M059J (cell line): ENCODE data around the gene GMPR. TPM values are rescaled to one million over a fixed set of nuclear protein-coding genes. Genes with fewer than 3 reads are reported as not detected.

Source experiments
- DNase-seq: peaks from one replicate; pipeline ENCODE4 v3.0.0-alpha.2; 2012; ENCODE audit warnings: low read depth
- total RNA-seq: library from RNA; depleted of rRNA; stranded (reverse); fragments of >200 nt; shearing (Covaris generic); gene quantifications from 2 replicates; pipeline ENCODE4 v1.2.3, GENCODE V29; 2014; rRNA removed

The GMPR gene
- total RNA-seq, 1 experiment from 2014 or later = 92.2 TPM

DNA sequence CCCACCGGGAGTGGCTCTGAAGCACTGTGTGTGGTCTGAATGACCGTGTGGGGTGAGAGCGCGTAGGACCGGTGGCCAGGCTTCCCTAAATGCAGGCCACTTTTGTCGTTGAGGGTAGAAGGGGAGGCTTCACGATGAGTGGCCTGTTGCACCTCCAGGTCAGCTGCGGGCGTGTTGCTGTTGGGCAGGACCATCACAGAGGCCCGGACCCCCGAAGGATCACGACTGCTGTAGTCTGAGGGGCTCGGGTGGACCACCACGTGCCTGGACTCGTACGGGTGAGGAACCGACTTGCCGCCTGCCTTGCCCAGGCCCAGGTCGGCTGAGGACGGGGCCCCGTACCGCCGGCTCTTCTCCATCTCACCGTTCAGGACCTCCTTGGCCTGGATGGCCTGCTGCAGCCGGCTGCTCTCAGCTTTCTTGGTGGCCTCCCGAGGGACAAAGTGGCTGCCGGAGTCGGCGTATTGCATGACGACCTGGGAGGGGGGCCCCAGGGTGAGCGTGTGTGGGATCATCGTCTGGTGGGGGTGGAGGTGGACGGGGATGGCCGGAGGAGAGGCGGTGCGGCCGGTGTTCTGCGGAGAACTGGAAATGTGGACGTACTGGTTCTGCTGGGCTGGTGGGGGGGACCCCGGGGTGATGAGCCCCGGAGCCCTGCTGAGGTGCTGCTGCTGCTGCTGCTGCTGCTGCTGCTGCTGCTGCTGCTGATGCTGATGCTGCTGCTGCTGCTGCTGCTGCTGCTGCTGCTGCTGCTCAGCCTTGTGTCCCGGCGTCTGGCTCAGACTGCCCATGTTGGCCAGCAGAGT is 88.8 kb downstream of the GMPR start:
- DNase-seq = no peak

GRCh38 chr6:16327777-16328325 is 89.5 kb downstream of the GMPR start:
- DNase-seq = no peak

DNA sequence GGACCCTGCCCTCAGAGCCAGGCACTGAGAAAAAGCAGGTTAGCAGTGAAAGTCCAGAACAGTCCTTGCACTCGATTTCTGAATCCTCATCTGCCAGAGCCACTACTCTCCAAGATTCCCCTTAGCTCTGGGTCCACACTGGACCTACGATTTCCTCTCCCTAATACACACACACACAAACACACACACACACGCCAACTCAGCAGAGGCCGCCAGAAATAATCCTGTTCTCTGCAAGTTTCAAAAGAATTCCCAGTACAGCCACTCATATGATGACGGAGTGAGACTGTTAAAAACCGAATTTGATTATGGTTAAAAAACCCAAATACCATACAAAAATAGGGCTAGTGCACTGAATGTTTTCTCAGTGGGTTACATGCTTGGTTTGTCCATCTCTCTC is 90.8 kb downstream of the GMPR start:
- no peak for DNase-seq

DNA sequence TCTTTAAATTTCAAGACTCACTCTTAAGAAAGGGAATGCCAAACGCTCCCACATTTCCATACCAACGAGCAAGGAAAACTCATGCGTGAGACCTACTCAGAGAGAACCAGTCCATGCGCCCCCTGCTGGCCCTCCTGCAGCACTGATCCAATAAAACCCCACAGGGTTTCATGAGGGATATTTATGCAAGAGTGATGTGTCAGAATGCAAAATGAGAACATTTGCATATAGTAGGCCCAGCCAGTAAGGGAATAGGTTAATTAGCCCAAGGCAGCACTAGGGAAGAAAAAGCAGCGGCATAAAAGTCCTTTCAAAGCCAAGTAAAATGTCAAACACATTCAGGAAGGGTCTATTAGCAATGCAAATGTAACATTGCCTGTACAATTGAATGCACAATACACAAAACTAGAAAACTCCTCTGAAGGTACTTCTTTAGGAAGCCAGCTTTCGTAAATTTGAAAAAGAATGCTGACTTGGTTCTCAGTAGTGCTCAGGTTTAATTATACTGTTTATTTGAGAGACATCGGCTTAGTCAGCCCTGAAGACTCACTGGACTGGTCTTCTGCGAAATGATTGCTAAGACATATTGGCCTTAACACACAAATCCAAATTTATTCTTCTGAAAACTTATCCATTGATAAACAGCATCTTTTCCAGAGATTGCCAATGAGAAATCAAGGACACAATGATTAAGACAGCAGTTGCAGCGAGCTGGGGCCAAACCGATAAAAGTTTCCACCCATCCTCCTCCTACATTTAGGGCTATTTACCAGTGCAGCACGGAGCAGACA is 93.2 kb downstream of the GMPR start:
- DNase-seq = peak; percentile 85

- DNase-seq = peak; percentile 85
Observed at GRCh38 chr6:16332175-16332542, 93.8 kb downstream of the GMPR start.

DNA sequence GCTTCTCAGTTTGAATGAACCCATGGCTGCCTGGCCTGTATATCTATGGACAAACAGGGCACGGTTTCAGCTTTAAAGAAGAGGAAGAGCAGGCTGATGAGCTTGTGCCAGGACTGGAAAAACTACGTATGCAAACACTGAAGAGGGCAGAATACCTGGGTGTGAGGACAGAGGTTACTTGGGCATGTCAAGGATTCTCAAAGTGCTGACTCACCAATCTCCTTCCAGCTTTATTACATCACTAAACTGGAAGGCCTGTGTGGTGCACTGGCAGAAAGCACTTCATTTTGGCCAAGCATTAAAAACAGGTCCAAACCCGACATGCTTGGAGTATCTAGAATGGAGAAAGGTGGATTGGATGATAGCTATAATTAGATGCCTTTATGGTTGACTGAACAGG is 95.2 kb downstream of the GMPR start:
- peak; percentile 91 for DNase-seq

DNA sequence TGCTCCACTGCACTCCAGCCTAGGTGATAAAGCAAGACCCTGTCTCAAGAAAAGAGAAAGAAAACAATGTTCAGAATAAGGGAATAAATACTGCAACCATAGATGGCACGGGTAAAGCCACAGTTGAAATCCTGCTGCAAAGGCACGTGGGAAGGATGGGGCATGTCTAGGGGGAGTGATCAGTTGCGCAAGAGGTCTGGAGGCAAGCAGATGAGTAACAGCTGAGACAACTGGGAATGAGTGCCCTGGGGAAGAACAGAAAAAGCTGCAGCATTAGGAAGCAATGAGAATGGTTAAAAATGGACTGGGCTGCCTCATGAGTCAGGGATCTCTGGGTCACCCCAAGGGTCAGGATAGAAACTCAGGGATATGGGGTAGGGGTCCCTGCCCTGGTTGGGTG is 96.3 kb downstream of the GMPR start:
- DNase-seq = peak; percentile 97

GRCh38 chr6:16335176-16335575 is 96.8 kb downstream of the GMPR start:
- DNase-seq = no peak

- DNase-seq = peak; percentile 23
Observed at GRCh38 chr6:16336056-16336818, 97.8 kb downstream of the GMPR start.

GRCh38 chr6:16336911-16337294 is 98.5 kb downstream of the GMPR start:
- no peak for DNase-seq

DNA sequence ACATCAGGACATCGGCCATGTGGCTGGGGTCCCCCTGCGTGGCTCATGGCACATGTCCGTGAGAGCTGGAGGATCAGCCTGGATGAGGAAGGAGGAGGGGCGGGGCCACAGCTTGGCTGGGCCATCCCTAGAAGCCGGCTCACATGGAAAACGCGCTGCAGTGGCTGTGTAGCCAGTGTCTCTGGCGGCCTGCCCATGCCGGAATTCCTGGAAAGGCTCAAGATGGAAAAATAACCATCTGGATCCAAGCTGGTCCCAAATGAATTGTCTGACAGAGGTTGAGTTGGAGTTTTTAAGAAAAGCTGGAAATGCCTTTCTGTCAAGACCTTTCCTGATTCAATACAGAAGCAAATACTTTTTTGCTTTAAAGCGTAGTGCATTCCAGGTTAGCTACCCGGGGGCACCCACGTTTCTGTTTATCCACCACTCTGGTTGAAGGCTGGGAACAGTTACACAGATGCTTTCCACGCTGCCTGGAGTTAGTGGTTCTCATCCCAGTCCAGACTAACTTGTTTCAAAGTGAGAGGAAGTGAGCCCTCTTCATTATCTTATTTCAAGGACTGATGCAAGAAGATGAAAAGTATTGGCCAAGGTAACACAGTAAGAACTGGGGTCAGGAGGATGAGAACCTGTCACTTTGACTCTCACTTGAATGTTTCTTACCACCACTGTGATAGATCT is 99.0 kb downstream of the GMPR start:
- DNase-seq = peak; percentile 79

DNA sequence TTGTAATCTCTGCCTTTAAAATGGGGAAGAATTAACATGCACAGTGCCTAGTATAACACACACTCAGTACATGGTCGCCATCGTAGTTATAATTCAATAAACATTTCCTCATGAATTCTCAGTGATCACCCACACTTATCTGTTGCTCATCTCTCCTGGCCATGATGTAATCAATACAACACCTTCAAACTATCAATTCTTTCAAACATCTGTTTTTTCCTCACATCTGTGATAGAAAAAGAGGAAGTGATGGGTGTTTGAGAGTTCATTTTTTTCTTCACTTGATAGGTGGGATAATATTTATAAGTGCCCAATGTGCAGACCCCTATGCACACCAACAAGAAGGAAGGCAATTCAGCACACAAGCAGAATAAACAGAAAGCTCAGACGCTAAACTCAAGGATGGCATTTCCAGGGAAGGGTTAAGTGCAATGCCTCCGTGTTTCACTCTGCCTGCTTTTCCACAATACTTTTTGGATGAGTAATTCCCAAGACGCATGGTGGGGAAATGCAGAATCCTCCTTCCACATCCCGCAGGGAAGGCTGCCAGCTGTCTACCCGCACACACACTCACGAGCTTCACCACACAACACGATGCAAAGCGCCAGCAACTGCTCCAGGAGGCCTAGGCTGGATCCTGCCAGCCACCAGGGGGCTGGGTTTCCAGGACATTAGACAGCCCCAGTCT is 100.3 kb downstream of the GMPR start:
- peak; percentile 100 for DNase-seq

DNA sequence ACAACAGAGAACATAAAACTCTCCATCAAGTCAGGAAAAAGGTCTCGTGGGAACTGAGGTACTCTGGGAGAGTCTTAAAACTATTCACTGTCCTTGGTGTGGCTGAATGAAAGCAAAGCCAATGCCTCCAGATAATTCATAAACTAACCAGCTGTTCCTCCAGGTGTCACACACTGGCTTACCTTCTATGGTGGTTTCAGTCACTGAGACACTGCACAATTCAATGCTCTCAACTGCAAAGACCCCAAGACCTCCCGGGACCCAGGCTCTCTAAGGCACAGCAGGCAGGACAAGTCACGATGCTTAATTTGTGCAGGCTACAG is 100.8 kb downstream of the GMPR start:
- no peak for DNase-seq

GRCh38 chr6:16343593-16343992 is 105.2 kb downstream of the GMPR start:
- DNase-seq = peak; percentile 27

DNA sequence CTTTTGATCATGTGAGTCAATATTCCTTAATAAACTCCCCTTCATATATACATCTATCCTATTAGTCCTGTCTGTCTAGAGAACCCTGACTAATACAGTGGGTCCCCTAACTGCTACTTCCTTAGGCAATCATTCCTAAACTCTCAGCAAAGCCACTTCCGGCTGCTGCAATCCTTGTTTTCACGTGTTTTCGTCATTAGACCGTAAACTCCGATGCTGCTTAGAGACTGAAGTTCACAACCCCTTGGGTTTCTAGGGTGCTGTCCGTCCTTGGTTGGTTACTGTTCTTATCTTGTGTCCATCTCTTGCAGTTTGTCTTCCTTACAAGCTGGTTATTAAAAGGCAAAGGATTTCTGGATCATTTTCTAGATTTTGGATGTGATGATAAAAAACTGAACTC is 106.4 kb downstream of the GMPR start:
- peak; percentile 92 for DNase-seq

Other genes starting within 250 kb of the GMPR start
- 11.8 and 16.3 TPM in 2 replicates for gene MYLIP, start 109.5 kb upstream of the GMPR start, total RNA-seq